Astrocyte of the cerebellum (primary cell): ENCODE measurements around the gene EEF2.
"Not testable (repeated sequence)": the region's sequence is repeated elsewhere in the genome, so short reads cannot be mapped to it uniquely, and the experiment has no call there.

ENCODE experiments used
- DNase-seq: peaks from one replicate; pipeline ENCODE4 v3.0.0-alpha.2; 2011; ENCODE audit warnings: low read depth
- H3K4me3 ChIP-seq: 2 replicates; pipeline ENCODE4 v1.5.1; 2011; ENCODE audit warnings: mild to moderate bottlenecking, low read depth, low read length, moderate library complexity
- CTCF ChIP-seq: IDR thresholded peaks from 2 replicates; pipeline ENCODE4 v1.5.1; 2012; ENCODE audit warnings: low read length, low read depth, moderate library complexity, mild to moderate bottlenecking; ENCODE audit errors: missing control alignments
- in situ Hi-C: cut with HindIII; loops from 2 replicates; pipeline ENCODE4 v1.10.0; 2017; ENCODE audit warnings: low sequenced_read_pairs

The EEF2 gene

GRCh38 chr19:3950871-3951861 lies 34.1 kb downstream of the EEF2 start:
- no peak overlapping the region for H3K4me3 ChIP-seq
- DNase-seq, result no peak
- in situ Hi-C loops, result no loop called here
- no peak for TF ChIP-seq CTCF

GRCh38 chr19:3949997-3950859 lies 35.0 kb downstream of the EEF2 start:
- no peak overlapping the region for H3K4me3 ChIP-seq
- DNase-seq, result no peak
- in situ Hi-C loops, result no loop called here
- no peak for TF ChIP-seq CTCF

- DNase-seq, result no peak
- no peak for TF ChIP-seq CTCF
- in situ Hi-C loops, result no loop called here
- H3K4me3 ChIP-seq, result no peak overlapping the region
Observed at GRCh38 chr19:3949294-3949693, 36.0 kb downstream of the EEF2 start.

- DNase-seq, H3K4me3 ChIP-seq, in situ Hi-C loops: not testable (repeated sequence)
Observed at GRCh38 chr19:3947316-3947933, 37.8 kb downstream of the EEF2 start.

- no peak overlapping the region for H3K4me3 ChIP-seq
- in situ Hi-C loops, result no loop called here
- no peak for DNase-seq
- no peak for TF ChIP-seq CTCF
Observed at GRCh38 chr19:3945838-3946237, 39.4 kb downstream of the EEF2 start.

- in situ Hi-C loops, result no loop called here
- DNase-seq, result no peak
- TF ChIP-seq CTCF, result no peak
- no peak overlapping the region for H3K4me3 ChIP-seq
Observed at GRCh38 chr19:3944018-3944721, 41.1 kb downstream of the EEF2 start.
